ENCODE measurements around the gene PLEKHH3. TPM values are rescaled to one million over a fixed set of nuclear protein-coding genes. Genes with fewer than 3 reads are reported as not detected.
A peak's percentile ranks its signal among the peaks of the same experiment; 100 is the strongest.

The PLEKHH3 gene
- total RNA-seq, 1 donor from 2014 or later = 12.9 TPM

DNA sequence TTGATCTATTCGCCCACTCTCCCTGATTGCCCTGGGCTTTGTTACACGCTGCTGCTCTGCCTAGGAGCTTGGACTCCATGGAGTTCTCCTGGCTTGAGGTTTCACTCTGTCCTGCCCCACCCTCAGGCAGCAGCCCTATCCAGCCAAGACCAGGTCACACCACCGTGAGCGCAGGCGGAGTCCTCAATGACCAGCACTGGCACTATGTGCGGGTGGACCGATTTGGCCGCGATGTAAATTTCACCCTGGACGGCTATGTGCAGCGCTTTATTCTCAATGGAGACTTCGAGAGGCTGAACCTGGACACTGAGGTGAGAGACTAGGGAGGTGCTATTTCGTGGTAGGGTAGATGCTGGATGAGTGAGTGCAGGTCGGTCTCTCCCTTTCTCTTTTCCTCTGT lies 9.0 kb upstream of the PLEKHH3 start:
- no peak for DNase-seq

GRCh38 chr17:42684929-42685556 lies 8.2 kb upstream of the PLEKHH3 start:
- DNase-seq = no peak

GRCh38 chr17:42683407-42684034 lies 6.7 kb upstream of the PLEKHH3 start:
- peak; percentile 41 for DNase-seq

DNA sequence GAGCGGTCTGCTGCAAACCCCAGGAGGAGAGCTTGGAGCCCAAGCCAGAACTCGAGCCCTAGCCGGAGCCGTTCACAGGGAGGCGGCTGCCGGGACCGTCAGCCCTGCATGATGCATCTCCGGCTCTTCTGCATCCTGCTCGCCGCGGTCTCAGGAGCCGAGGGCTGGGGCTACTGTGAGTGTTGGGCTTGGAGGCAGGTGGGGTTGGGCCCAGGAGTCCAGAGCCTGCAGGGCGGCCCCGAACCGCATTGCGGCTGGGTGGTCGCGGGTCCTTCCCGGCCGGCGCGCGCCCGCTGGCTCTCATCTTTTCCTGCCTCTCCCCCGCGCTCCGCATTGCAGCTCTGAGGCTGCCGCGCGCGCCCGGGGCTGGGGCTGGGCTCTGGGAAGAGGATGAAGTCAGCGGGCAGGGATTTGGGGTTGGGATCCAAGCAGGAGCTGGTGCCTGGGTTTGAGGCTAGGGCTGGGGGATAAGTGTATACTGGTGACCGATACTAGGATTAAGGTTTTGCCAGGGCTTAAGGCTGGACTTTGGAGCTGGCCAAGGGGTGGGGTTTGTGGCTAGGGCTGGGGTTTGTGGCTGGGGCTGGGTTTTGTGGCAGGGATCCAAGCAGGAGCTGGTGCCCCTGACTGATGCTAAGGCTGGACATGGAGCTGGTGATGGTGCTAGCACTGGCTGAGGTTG lies 6.1 kb upstream of the PLEKHH3 start:
- DNase-seq = peak; percentile 69

DNA sequence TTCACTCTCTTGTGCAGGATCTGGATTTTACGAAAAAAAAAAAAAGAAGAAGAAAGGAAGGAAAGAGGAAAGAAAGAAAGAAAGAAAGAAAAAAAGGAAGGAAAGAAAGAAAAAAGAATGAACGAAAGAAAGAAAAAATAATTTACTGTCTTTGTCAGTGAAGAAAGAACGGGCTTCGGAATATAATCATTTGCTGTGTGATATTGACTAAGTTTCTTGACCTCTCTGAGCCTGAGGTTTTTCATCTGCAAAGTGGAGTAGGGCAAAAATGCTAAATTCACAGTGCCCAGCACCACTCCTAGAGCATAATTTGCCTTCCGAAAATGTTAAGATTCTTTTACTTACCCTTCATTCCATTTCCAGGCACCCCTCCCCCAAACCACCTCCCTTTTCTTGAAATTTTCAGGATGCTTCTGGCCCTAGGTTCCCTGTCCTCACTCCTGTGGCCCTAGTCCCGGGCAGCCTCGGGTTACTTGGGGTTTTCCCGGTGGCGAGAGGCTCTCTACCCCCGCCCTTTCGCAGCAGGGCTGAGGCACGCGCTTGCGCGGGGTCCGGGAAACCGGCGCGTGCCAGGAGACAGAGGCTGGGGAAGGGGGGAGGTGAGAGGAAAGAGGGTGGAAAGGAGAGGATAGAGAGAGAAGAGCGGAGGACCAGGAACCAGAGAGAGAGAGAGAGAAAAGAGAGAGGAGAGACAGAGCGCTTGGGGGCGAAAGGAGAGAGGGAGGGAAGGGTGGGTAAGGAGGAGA lies 5.4 kb upstream of the PLEKHH3 start, which contains the start of gene CNTNAP1:
CNTNAP1 (plus strand) TSS at position 556 of the 746 bp plus-strand sequence. CDS start 299 bp downstream, outside the sequence.
- DNase-seq = peak; percentile 62

DNA sequence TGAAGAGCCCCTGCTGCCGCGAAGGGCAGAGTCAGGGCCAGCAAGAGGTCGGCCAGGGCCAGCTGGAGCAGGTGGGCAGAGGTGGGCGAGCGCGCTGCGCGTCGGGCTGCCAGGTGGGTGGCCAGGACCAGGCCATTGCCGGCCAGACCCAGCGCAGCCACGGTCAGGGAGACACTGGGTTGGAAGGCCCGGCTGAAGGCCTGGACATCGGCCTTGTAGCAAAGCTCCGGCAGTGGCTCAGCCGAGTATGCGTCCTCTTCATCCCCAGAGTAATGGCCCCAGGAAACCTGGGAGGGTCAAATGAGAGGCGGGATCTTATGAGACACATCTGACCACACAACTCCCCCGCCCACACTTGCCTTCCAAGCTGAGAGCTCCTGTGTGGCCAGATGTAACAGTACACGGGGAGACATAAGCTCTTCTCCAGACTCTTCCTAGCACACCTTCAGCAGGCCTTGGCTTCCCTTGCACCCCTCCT lies 3.6 kb upstream of the PLEKHH3 start:
- DNase-seq = no peak

DNA sequence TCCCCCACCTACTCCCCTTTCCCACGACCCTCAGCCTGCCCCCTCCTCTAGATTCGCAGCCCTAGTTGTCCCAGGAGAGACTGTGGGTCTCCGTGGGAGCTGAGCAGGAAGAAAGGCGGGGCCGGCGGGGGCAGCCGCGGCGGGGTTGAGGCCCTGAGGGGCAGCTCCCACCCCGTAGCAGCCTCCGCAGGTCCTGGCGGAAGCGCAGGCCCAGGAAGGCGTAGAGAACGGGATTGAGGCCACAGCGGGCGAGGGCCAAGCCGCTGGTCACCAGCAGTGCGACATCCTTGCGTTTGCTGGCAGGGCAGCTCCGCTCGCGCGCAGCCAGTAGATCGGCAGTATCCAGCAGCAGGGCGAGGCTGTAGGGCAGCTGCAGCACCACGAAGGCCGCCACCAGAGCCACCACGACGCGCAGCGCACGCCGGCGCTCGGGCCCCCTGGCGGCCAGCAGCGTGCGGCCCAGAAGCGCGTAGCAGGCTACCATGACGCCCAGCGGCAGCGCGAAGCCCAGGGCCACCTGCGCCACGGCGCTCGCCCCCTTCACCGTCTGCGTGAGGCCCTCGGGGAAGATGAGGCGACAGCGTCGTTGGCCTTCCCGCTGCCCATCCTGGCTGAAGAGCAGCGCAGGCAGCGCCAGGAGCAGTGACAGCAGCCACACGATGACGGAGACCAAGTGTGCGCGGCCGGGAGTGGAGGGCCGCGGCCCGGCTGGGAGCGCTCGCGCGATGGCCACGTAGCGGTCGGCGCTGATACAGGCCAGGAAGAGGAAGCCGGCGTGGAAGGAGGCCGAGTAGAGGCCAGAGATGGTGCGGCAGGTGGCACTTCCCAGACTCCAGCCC lies 2.9 kb upstream of the PLEKHH3 start:
- peak; percentile 91 for DNase-seq

- DNase-seq = peak; percentile 53
Observed at GRCh38 chr17:42678951-42679491, 2.2 kb upstream of the PLEKHH3 start.

DNA sequence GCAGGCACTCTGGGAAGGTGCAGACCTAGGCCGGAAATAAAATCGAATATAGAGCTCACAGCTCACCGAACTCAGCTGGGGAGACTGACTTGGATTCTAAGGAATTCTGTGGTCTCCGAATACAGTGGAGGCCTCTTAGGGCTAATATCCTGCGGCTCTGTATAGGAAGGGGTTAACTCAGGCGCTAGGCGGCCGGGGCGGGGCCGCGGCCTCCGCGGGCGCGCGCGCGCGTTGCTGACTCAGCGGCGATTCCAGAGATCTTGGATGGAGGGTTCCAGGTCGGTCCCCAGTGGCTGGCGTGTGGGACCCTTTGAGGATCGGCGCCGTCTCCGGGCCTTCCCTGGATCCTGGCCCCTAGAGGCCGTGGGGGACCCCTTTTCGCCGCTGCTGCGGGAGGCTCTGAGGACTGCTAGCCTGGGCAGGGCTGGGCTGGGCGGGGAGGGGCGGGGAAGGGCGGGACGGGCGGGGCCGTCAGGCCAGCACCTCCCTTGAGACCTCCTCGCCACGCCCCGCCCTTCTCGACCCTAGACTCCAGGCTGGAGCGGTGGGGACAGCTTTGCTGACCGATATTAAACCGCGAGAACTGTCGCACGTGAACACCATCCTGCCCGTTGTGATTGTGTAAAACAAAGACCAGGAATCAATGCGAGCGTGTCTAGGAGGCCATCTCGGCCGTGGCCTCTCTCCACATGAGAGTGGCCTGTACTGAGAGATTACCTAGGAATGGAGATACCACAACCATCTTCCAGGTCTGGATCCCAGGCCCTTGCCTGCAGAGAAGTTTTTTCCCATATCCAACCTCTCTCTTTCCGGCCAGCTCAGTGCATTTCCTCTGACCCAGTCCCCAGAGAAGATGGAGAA lies 1.4 kb upstream of the PLEKHH3 start:
- peak; percentile 85 for DNase-seq

- peak; percentile 100 for DNase-seq
Observed at GRCh38 chr17:42677012-42677857, 441 bp upstream of the PLEKHH3 start.

DNA sequence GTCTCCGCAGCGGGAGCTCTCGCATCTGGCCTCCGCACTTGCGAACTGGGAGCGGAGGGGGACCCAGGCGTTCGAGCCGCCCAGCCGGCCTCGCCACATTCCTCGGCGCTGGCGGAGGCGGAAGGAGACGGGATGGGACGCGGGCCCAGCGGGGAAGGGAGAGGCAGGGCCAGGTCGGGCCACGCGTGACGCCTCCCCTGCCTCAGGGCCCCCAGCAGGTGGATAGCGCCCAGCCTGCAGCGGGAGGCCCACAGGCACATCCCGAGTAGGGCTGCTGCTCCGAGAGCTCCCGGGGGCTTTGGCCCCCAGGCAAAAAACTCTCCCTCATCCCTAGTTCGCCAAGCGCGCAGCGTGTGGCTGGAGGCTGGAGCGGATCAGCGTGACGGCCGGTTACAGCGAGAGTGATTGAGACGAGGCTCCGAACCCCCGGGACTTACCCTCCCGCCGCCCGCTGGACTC lies 800 bp downstream of the PLEKHH3 start:
- peak; percentile 55 for DNase-seq

GRCh38 chr17:42675348-42675964 lies 1.3 kb downstream of the PLEKHH3 start:
- no peak for DNase-seq

DNA sequence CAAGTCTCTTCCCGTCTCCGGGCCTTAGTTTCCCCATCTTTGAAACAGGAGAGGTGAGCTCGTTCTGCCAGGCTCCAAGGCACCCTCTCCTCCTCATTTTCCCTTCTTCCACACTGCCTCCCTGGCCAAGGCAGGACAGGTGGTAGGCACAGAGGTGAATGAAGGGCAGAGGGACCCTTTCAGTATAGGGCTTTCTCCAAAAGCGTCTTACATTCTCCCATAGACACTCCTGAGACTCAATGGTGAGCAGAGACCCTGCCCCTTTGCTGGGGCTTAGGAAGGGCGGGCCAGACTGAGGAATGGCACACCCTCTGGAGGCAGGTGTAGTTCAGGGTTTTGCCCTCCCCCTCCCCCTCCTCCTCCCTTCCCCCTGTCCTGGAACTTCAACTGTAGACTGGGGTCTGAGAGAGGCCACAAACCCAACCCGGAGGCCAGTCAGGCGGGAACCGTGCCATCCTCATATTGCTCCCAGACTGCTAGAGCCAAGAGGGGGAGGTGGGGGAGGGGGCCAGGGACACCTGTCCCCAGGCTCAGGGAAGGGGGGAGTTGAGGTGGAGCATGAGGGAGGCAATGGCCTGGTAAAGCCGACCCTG lies 1.9 kb downstream of the PLEKHH3 start:
- DNase-seq = no peak

- DNase-seq = peak; percentile 59
Observed at GRCh38 chr17:42673885-42674754, 2.7 kb downstream of the PLEKHH3 start.

- no peak for DNase-seq
Observed at GRCh38 chr17:42673266-42673884, 3.4 kb downstream of the PLEKHH3 start.

- no peak for DNase-seq
Observed at GRCh38 chr17:42672038-42672437, 4.8 kb downstream of the PLEKHH3 start.
